ENCODE results near the gene GRIK3. TPM values are rescaled to one million over a fixed set of nuclear protein-coding genes. Genes with fewer than 3 reads are reported as not detected.

Gene GRIK3
- total RNA-seq, 4 donors from 2014 or later: 0.13 to 0.42 (median 0.15) TPM; not detected in 1

DNA sequence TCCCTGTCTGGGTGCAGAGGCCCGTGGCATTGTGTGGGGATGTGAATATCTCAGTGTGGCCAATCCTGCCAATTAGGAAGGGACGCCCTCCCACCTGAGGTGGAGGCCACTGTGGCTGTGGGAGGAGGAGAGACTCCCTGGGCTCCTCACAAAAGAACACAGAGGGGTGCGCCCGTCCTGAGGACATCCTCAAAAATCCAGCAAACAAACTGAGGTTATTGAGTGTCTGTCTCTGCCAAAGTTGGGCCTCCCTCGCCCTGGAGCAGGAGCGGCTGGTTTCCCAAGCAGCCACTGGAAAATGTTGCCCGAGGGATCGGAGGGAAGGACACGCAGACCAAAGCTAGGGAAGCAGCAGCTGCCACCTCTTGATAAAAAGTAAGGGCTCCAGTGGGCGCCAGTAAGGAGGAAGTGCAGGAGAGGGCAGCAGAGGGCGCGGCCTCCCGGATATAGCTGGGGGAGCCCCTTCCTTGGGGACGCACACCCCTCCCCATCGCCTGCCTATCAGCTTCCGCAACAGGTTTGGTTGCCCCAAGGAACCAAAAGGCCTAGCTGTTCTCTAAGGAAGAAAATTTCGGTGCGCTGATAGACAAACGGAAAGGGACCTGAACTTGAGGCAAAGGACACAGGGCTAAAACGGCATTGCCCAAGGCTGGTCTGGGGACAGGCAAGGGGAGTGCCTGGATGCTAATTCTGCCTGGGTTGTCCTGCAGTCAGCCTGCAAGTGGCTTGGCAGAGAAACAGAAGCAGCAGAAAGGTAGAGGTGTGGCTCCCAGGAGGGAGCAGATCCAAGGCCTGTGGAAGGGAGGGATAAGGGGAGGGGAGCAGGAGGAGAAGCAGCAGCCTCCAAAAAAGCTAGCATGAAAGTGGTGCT lies 1.7 kb upstream of the GRIK3 start:
- peaks cover 16% of the 10 kb centered on the region for H3K27me3 ChIP-seq
- H3K9me3 ChIP-seq: no peaks in the 10 kb centered on the region
- 1% methylated on average over 12 to 20 of the region's 20 CpGs for WGBS, 2 donors
- TF ChIP-seq, protein P1, sequence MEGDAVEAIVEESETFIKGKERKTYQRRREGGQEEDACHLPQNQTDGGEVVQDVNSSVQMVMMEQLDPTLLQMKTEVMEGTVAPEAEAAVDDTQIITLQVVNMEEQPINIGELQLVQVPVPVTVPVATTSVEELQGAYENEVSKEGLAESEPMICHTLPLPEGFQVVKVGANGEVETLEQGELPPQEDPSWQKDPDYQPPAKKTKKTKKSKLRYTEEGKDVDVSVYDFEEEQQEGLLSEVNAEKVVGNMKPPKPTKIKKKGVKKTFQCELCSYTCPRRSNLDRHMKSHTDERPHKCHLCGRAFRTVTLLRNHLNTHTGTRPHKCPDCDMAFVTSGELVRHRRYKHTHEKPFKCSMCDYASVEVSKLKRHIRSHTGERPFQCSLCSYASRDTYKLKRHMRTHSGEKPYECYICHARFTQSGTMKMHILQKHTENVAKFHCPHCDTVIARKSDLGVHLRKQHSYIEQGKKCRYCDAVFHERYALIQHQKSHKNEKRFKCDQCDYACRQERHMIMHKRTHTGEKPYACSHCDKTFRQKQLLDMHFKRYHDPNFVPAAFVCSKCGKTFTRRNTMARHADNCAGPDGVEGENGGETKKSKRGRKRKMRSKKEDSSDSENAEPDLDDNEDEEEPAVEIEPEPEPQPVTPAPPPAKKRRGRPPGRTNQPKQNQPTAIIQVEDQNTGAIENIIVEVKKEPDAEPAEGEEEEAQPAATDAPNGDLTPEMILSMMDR (IDR thresholded peaks at IDR 0.05): no peak
- no peak for TF ChIP-seq POLR2A (IDR thresholded peaks at IDR 0.05)
- no peak overlapping the region for H3K4me3 ChIP-seq (replicated peaks in 1 of 3)
- intact Hi-C loops (cut with DNase I): no loop called here
- H3K36me3 ChIP-seq: no peaks in the 10 kb centered on the region
- no peak for DNase-seq
- no peaks in the 10 kb centered on the region for H3K4me1 ChIP-seq
- H3K27ac ChIP-seq: no peak overlapping the region

DNA sequence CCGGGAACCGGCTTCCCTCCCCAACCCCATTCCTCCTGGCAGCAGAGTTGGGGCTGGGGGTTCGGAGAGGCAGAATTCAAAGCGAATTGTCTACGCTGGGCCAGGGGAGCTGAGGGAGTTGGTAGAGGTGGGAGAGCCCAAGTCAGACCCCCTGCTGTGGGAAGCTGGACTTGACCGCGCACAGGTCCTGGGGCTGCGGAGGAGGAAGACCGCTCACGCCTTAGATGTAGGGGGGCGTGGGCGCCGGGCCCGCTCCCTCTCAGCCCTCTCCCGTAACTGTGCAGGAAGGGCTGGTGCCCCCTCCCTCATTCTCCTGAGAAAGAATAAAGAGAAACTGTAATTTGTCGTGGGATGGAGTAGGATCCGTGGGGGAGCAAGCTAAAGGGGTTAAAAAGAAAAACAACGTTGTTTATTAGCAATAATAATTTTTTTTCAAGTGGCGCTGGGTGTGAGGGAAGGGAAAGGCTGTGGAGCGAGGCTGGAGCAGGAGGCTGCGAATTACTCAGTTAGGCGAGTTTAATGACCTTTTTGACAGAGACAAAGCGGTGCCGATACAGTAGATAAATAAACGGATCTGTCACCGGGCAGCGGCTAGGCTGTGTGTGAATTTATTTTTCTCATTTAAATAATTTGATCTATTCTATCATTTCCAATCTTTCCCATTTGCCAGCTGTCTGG lies 838 bp upstream of the GRIK3 start:
- TF ChIP-seq, protein P1 (IDR thresholded peaks at IDR 0.05): no peak
- no peak for TF ChIP-seq POLR2A (IDR thresholded peaks at IDR 0.05)
- Histone ChIP-seq H3K9me3 (no peaks in the 10 kb centered on the region), H3K4me3 (replicated peaks in 1 of 3) (no peak overlapping the region), H3K4me1 (no peaks in the 10 kb centered on the region), H3K36me3 (no peaks in the 10 kb centered on the region), H3K27me3 (peaks cover 16% of the 10 kb centered on the region), H3K27ac (no peak overlapping the region)
- WGBS, 2 donors: 2 to 6% methylated on average over 21 to 25 of the region's 27 CpGs
- intact Hi-C loops (cut with DNase I): no loop called here
- no peak for DNase-seq

DNA sequence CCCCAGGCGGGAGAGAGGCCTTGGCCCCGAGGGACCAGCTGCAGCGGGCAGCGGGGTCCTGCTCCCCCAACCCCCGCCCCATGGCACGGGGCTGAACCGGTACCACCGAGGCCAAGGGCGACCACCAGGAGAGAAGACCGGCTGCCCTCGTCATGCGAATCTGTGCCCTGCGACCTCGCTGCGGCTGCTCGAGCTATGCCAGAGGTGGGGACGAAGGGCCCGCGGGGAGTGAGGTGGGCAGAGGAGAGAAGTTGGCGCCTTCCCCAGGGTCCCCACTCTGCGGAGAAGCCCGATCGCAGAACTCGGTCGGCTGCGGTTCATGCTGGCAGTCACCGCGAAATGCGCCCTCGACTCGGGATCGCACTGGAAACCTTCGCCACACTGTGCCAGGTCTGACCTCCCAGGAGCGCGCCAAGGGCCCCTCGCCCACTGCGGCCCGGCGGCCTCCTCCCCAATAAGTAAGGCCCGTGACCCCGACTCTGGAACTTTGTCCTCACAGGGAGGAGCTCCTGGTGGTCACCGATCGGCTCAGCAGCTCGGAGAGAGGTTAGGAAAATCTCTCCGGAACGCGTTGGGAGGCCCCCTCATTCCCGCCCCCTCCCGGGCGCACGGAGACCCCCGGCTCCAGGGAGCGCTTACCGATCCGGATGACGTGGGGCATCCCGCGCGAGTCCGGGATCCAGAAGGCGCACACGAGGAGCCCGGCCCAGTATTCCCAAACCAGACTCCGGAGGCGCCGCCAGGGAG lies 787 bp downstream of the GRIK3 start:
- no peak for DNase-seq
- no peak overlapping the region for H3K4me3 ChIP-seq (replicated peaks in 1 of 3)
- no peak overlapping the region for H3K27ac ChIP-seq
- H3K36me3 ChIP-seq: no peaks in the 10 kb centered on the region
- no peaks in the 10 kb centered on the region for H3K4me1 ChIP-seq
- H3K9me3 ChIP-seq: no peaks in the 10 kb centered on the region
- WGBS, 2 donors: 0 to 1% methylated on average over 12 to 14 of the region's 66 CpGs
- intact Hi-C loops (cut with DNase I): no loop called here
- H3K27me3 ChIP-seq: peaks cover 12% of the 10 kb centered on the region
- TF ChIP-seq POLR2A (IDR thresholded peaks at IDR 0.05): no peak
- TF ChIP-seq, protein P1 (IDR thresholded peaks at IDR 0.05): no peak

DNA sequence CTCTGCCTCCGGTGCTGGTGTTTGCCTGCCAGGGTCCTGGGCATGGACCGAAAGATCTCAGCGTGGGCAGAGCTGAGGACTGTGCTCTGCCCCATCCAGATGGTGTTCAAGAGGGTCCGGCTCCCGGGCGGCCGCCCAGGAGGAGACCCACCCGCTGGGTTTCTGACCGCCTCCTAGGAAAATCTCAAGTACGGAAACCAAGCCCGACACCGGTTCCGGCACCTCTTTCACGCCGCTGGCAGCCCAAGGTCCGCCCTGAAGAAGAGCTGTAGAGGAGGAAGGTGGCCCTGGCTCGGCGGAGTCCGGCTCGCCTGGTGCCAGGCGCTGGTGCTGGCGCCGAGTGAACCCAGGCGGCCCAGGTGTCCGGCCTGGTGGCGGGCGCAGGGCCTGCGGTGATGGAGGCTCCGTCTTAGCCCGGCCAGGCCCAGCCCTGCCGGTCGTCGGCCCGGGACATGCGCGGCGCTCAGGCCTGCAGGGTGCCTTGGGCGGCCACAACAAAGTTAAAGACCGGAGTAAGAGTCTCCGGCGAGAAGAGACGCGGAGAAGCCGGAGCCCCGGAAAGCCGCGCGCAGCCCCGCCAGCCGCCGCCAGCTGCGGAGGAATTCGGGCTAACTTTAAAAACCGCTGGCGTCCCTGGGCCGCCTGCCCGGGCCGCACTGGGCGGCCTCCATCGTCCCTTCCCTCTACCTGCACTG lies 1.5 kb downstream of the GRIK3 start:
- Histone ChIP-seq H3K36me3 (no peaks in the 10 kb centered on the region), H3K27ac (no peak overlapping the region), H3K4me1 (no peaks in the 10 kb centered on the region), H3K27me3 (peaks cover 12% of the 10 kb centered on the region), H3K9me3 (no peaks in the 10 kb centered on the region), H3K4me3 (replicated peaks in 1 of 3) (no peak overlapping the region)
- intact Hi-C loops (cut with DNase I): no loop called here
- TF ChIP-seq POLR2A (IDR thresholded peaks at IDR 0.05): no peak
- TF ChIP-seq, protein P1 (IDR thresholded peaks at IDR 0.05): no peak
- DNase-seq: no peak
- 0 to 2% methylated on average over 5 to 16 of the region's 60 CpGs for WGBS, 2 donors
